Activated CD4-positive, alpha-beta T cell treated with anti-CD3 and anti-CD28 coated beads, Interleukin-2, amount 50 U/mL, for 24 hours (primary cell): ENCODE data around the gene GIT2.
A peak's percentile ranks its signal among the peaks of the same experiment; 100 is the strongest.
"Not testable (repeated sequence)": the region's sequence is repeated elsewhere in the genome, so short reads cannot be mapped to it uniquely, and the experiment has no call there.

Experiments
- DNase-seq, 2 donors: peaks; one replicate each; pipeline ENCODE4 v3.0.0-alpha.2; 2020; ENCODE audit warnings: low read depth in 1 of 2, low spot score in 1 of 2

GIT2 gene

GRCh38 chr12:109949089-109949488 lies 47.1 kb downstream of the GIT2 start:
- no peak for DNase-seq

DNA sequence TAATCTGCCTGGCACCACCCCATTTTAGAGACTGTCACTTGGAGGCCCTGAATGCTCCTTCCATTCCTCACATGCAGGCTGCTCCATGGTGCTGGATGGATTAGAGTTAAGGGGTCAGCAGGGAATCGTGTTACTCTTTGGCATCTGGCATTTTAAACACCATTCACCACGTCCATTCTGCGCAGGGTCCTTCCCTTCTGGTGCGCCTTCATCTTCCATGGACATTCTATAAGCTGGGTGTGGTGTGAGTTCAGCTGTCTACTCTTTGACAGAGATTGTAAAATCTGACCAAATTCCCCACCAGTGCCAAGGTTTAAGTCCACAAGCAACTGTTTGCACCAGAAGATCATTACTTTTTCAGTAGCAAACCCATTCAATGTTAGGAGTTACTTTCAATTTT lies 47.8 kb downstream of the GIT2 start:
- DNase-seq, result no peak

- DNase-seq, result no peak
Observed at GRCh38 chr12:109947521-109947920, 48.6 kb downstream of the GIT2 start.

GRCh38 chr12:109946913-109947312 lies 49.3 kb downstream of the GIT2 start:
- DNase-seq, result no peak

- no peak for DNase-seq
Observed at GRCh38 chr12:109946505-109946904, 49.7 kb downstream of the GIT2 start.

- DNase-seq, result no peak
Observed at GRCh38 chr12:109944561-109945359, 51.4 kb downstream of the GIT2 start.

- DNase-seq, result no peak
Observed at GRCh38 chr12:109943811-109944210, 52.4 kb downstream of the GIT2 start.

- no peak for DNase-seq
Observed at GRCh38 chr12:109940339-109940923, 55.7 kb downstream of the GIT2 start.

- no peak for DNase-seq
Observed at GRCh38 chr12:109939504-109939903, 56.7 kb downstream of the GIT2 start.

DNA sequence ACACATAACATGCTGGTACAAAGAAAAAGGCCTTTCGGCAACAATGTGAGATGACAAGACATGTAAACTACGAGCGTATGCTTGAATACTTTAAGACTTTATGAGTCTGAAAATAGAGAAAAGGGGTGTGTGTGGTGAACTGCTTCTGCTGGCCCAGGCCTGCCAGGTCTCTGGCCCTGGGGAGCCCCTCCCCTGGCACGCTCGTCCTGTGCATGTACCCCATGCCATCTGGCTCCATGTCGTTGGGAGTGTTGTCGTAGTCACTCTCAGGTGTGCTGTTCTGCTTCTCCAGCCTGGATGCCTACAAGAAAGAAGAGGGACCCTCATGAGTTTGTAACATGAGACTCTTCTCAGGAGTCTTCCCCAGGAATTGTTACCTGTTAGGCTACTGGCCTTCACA lies 57.2 kb downstream of the GIT2 start:
- no peak for DNase-seq

DNA sequence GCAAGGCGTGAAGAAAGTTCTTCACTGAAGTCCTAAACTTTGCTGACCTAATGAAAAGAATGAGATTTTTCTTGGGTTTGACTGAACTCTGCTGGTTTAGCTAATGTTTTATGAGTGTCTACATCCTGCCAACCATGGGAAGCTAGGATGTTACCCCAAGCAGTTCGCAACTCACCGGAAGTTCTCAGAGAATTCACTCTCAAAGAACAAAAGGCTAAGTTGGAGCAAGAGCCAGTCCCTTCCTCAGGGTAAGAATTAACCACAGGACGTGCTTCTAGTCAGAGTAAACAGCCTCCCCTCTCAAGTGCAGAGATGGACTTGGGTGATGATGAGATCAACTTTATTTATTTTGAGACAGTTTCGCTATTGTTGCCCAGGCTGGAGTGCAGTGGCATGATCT lies 58.8 kb downstream of the GIT2 start:
- no peak for DNase-seq

DNA sequence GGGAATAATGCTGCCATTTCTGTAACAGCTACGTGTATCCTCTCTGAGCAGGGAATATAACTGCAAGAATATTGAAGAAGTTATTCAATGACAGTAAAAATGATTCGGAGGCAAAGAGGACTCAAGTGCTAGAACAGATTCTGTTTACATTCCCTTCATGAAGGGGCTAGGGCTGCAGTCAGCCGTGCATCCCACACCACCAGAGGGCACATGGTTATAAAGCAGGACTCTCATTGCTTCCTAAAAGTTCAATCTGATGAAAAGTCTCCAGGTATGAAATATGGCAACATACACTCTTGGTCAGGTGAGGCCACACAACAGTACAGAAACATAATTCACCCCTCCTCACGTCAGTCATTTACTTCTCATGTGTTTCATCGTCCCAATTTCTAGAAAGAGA lies 62.1 kb downstream of the GIT2 start:
- DNase-seq, result no peak

GRCh38 chr12:109932878-109933503 lies 63.2 kb downstream of the GIT2 start:
- no peak for DNase-seq

GRCh38 chr12:109931143-109931542 lies 65.0 kb downstream of the GIT2 start:
- no peak for DNase-seq

DNA sequence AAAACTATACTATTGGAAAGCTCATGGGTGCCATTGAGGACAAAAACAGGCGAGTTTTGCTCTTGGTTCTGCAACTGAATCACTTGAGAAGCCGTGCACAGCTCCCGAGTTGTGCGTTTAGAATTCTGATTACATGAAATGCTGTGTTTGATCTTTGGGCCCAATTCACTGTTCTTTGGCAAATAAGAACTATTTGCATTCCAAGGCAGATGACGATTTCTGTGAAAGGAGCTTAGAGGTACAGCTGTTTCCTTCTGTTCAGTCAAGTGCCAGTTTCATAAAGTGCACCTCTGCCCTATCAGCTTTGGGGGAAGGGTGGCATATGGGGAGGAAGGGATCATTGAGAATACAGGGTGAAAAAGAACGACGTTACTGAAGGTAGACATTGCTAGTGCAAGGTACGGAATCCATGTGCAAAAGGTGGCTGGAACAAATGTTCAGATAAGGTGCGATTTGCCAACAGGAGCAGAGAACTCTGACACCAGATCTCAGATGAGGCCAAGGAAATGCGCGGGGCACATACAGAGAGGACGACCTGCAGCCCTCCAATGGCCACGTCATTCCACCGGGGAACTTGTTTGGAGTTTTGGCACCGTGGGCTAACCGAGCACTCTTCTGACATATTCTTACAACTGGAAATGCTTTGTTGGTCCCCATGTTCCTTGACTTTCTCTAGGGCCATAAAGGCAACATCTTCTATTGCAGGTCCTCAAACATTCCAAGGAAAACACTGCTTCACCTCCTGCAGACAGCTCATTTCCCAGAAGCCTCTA lies 66.0 kb downstream of the GIT2 start:
- DNase-seq, result no peak

- not testable (repeated sequence) for DNase-seq
Observed at GRCh38 chr12:109929326-109929725, 66.8 kb downstream of the GIT2 start.

- no peak for DNase-seq
Observed at GRCh38 chr12:109928058-109928656, 68.0 kb downstream of the GIT2 start.

DNA sequence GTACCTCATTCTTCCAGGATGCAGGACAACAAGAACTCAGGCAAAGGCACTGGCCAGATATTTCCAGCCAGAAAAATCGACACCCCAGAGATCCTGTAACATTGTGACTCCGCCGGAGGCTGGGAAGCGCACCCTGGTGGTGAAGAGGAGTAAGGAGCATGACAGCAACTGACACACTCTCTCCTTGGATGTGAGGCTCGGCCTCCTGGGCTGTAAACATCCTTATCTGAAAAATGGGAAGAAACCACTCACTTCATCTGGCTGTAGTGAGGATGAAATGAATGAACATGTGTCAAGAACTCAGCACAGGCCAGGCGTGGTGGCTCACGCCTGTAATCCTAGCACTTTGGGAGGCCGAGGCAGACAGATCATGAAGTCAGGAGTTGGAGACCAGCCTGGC lies 68.5 kb downstream of the GIT2 start:
- DNase-seq, result peak; percentile 9 to 21

DNA sequence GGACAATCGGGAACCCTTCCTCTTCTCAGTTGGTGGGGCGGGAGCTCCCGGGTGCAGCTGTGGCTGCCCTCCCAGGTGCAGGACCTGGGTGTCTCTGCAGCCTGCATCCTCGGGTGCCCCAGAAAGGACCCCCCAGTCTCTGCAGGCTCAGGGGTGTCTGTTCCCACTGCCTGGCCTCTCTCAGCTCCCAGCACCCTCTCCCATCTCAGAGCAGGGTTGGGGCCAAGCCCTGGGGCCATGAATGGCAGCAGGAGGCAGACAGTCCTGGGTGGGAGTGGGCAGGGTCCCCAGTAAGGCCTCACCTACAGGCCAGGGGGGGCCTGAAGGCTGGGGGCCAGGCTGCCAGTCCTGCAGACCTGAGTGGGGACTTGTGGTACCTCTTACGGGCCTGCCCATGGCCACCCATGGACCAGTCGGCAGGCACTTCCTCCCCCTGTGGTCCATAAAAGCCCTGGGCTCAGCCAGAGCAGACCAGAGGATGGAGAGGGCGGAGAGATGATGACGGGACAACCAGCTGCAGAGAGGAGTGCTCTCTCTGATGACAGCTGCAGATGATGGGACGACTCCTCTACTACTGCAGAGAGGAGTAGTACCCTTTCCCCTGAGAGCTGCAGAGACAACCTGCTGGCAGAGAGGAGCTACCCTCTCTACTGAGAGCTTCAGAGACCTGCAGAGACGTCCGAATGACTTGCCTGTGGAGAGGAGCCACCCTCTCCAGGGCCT lies 69.5 kb downstream of the GIT2 start:
- no peak for DNase-seq

GRCh38 chr12:109926016-109926415 lies 70.2 kb downstream of the GIT2 start:
- DNase-seq, result no peak
